RWPE2 (cell line): ENCODE results near the gene GOLGA8K.
"Not testable (repeated sequence)": the region's sequence is repeated elsewhere in the genome, so short reads cannot be mapped to it uniquely, and the experiment has no call there.

Experiments used
- ATAC-seq: fragments of 200-7000 bp; cut with Tn5 transposase; 3 replicates; pipeline ENCODE4 v1.9.1; 2021; ENCODE audit warnings: low read depth
- DNase-seq: peaks from one replicate; pipeline ENCODE4 v3.0.0-alpha.2; 2020; ENCODE audit warnings: low spot score
- H3K27ac ChIP-seq: fragments of 450-650 bp; 2 replicates; pipeline ENCODE4 v1.5.1; 2017; ENCODE audit warnings: mild to moderate bottlenecking; ENCODE audit not compliant: poor library complexity, severe bottlenecking
- H3K27me3 ChIP-seq: fragments of 250-450 bp; sonication (Bioruptor Pico); 2 replicates; pipeline ENCODE4 v1.5.1; 2021; ENCODE audit warnings: mild to moderate bottlenecking, moderate library complexity; ENCODE audit not compliant: insufficient read depth, poor library complexity, severe bottlenecking
- H3K36me3 ChIP-seq: fragments of 250-450 bp; sonication (Bioruptor Pico); 2 replicates; pipeline ENCODE4 v1.5.1; 2020; ENCODE audit warnings: low read depth, mild to moderate bottlenecking, moderate library complexity
- H3K4me1 ChIP-seq: fragments of 250-450 bp; sonication (Bioruptor Pico); 2 replicates; pipeline ENCODE4 v1.5.1; 2021; ENCODE audit warnings: mild to moderate bottlenecking, moderate library complexity; ENCODE audit not compliant: insufficient read depth, poor library complexity, severe bottlenecking
- H3K4me3 ChIP-seq: fragments of 250-450 bp; sonication (Bioruptor Pico); 2 replicates; pipeline ENCODE4 v1.5.1; 2021; ENCODE audit warnings: mild to moderate bottlenecking, moderate library complexity; ENCODE audit not compliant: severe bottlenecking
- H3K9me3 ChIP-seq: fragments of 250-450 bp; sonication (Bioruptor Pico); 2 replicates; pipeline ENCODE4 v1.5.1; 2021; ENCODE audit warnings: mild to moderate bottlenecking, moderate library complexity; ENCODE audit not compliant: severe bottlenecking

The GOLGA8K gene

GRCh38 chr15:32373707-32374106 lies 29.4 kb downstream of the GOLGA8K start:
- not testable (repeated sequence) for H3K4me3 ChIP-seq, H3K4me1 ChIP-seq, H3K9me3 ChIP-seq, H3K27me3 ChIP-seq, H3K27ac ChIP-seq, DNase-seq, H3K36me3 ChIP-seq, ATAC-seq

DNA sequence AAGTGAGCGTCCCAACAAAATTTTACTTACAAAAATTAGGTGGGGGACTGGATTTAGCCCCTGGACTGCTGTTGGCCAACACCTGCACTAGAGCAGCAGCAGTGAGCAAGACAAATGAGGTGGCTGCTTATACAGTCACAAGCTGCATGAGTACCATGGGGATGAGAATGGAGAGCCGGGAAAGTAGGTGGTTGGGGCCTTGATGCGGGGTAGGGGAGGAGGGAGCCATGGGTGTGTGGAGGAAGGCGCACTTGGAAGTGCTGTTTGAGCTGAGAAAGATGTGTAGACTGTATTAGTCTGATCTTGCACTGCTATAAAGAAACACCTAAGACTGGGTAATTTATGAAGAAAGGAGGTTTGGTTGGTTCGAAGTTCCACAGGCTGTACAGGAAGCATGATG lies 31.0 kb downstream of the GOLGA8K start:
- H3K4me1 ChIP-seq, ATAC-seq, H3K27ac ChIP-seq, H3K9me3 ChIP-seq, H3K27me3 ChIP-seq, H3K4me3 ChIP-seq, DNase-seq, H3K36me3 ChIP-seq: not testable (repeated sequence)

GRCh38 chr15:32370526-32370925 lies 32.6 kb downstream of the GOLGA8K start:
- not testable (repeated sequence) for H3K27me3 ChIP-seq, H3K4me1 ChIP-seq, H3K9me3 ChIP-seq, ATAC-seq, H3K36me3 ChIP-seq, H3K27ac ChIP-seq, DNase-seq, H3K4me3 ChIP-seq

- H3K4me1 ChIP-seq, H3K9me3 ChIP-seq, ATAC-seq, H3K36me3 ChIP-seq, DNase-seq, H3K27me3 ChIP-seq, H3K4me3 ChIP-seq, H3K27ac ChIP-seq: not testable (repeated sequence)
Observed at GRCh38 chr15:32370064-32370463, 33.0 kb downstream of the GOLGA8K start.

GRCh38 chr15:32366492-32366891 lies 36.6 kb downstream of the GOLGA8K start:
- not testable (repeated sequence) for ATAC-seq, DNase-seq, H3K4me1 ChIP-seq, H3K4me3 ChIP-seq, H3K27ac ChIP-seq, H3K9me3 ChIP-seq, H3K27me3 ChIP-seq, H3K36me3 ChIP-seq

- not testable (repeated sequence) for ATAC-seq, DNase-seq, H3K27me3 ChIP-seq, H3K4me1 ChIP-seq, H3K27ac ChIP-seq, H3K36me3 ChIP-seq, H3K9me3 ChIP-seq, H3K4me3 ChIP-seq
Observed at GRCh38 chr15:32365955-32366354, 37.1 kb downstream of the GOLGA8K start.

- not testable (repeated sequence) for DNase-seq, H3K4me1 ChIP-seq, H3K27ac ChIP-seq, H3K27me3 ChIP-seq, H3K36me3 ChIP-seq, H3K4me3 ChIP-seq, H3K9me3 ChIP-seq
- ATAC-seq: peak; percentile 15; the same call in 2 of the 3 replicates
Observed at GRCh38 chr15:32364944-32365343, 38.1 kb downstream of the GOLGA8K start.

DNA sequence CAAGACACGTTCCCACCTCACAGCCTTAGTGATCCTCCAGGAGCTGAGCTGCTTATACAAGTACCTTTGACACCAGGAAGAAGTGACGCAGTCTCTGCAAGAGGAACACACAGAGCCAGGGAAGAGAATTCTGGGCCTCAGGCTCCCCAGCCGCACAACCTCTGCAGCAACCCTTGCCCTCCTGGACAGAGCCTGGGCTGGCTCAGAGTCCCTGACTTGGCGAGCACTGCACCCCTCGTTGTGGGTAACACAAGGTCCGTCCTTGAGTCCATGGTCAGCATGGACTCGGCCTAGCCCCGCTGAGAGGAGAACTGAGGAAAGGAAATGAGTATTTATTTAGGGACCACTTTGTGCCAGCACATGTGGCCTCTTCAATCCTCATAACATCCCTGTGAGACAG lies 39.6 kb downstream of the GOLGA8K start:
- not testable (repeated sequence) for H3K4me3 ChIP-seq, H3K9me3 ChIP-seq, DNase-seq, H3K27ac ChIP-seq, H3K36me3 ChIP-seq, H3K4me1 ChIP-seq, H3K27me3 ChIP-seq
- peak; percentile 14 for ATAC-seq

DNA sequence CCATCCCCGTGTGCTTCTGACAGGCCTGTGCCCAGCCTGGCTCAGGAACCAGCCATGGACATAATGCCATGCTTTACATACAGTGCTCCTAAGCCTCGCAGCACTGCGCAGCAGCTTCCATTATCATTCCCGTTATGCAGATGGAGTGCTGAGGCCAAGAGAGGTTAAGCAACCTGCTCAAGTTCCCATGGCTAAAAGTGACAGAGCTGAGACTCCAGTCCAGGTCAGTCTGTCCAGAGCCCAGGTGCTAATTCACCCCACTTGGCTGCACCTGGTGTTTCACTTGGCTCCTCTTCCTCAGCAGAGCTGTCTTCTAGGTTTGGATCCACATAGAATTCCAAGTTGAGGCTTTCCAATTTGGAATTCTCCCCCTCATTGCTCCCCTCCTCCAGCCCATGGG lies 41.4 kb downstream of the GOLGA8K start:
- H3K27ac ChIP-seq, H3K9me3 ChIP-seq, H3K4me1 ChIP-seq, H3K27me3 ChIP-seq, DNase-seq, H3K36me3 ChIP-seq, ATAC-seq, H3K4me3 ChIP-seq: not testable (repeated sequence)

DNA sequence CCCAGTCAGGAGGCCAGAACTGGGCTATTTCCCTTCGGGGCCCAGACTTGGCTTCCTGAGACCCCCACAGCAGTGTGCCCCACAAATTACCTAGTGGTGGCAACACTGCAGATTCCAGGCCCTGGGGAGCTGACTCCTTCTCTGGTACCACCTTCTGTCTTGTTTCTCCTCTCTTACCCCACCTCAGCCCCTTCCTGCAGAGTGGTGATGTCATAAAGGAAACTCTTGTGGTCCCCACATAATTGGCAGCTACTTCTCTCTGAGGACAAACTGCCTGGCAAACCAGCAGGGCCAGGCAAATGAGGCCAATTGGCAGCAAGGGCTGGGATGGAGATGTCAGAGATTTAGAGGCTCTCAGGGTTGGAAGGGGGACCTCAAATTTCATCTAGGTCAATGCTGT lies 44.6 kb downstream of the GOLGA8K start:
- H3K9me3 ChIP-seq, ATAC-seq, H3K27ac ChIP-seq: not testable (repeated sequence)

DNA sequence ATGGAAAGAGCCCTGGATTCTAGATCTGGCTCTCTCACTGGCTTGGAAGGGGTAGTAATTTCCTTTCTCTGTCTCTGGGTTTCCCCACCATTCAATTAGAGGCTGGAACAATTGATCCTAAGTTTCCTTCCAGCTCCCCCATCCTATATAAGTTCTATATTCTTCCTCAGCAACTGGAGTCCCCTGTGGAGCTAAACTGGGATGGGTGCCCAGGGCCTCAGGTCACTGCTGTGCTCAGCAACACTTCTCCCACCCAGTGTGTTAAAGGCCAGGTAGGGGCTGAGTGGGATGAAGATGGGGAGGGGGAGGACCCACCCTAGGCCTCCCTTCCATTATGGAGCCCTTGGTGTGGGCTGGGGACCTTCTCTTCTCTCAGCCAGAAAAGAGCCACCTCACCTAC lies 46.2 kb downstream of the GOLGA8K start:
- not testable (repeated sequence) for H3K4me1 ChIP-seq, H3K27ac ChIP-seq, ATAC-seq, H3K9me3 ChIP-seq, H3K36me3 ChIP-seq, H3K27me3 ChIP-seq, H3K4me3 ChIP-seq
- DNase-seq: peak; percentile 20

More for the DNA sequence above, 44.6 kb downstream of the GOLGA8K start:
- not testable (repeated sequence) for DNase-seq, H3K27me3 ChIP-seq, H3K36me3 ChIP-seq, H3K4me3 ChIP-seq, H3K4me1 ChIP-seq

DNA sequence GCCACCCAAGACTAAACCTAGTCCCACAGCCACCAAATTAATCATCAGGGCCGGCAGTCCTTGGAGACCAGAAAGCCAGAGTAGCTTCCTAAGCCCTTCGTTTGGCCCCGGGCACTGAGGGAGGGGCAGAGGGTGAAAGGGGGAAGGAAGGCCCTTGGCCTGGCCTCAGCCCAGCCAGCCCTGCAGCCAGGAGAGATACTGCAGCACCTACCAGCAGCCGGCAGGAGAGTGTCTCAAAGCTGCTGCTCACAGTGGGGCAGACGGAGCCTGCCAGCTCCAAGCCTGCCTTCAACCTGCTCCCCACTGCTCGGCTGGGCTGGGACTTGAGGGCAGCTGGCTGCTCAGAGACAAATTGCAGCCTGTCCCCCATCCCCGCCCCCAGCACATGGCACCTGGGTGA lies 50.3 kb downstream of the GOLGA8K start:
- not testable (repeated sequence) for H3K27me3 ChIP-seq, H3K4me1 ChIP-seq, H3K27ac ChIP-seq, H3K36me3 ChIP-seq, DNase-seq, H3K9me3 ChIP-seq, H3K4me3 ChIP-seq
- ATAC-seq: 0 out of 3 replicates have a peak, but pooled peaks have one; percentile 32
